ENCODE results near the gene KCNH4. TPM values are rescaled to one million over a fixed set of nuclear protein-coding genes. Genes with fewer than 3 reads are reported as not detected.

The KCNH4 gene
- total and polyA plus RNA-seq, 2 experiments from 2014 or later, result 0.17 to 0.23 TPM

DNA sequence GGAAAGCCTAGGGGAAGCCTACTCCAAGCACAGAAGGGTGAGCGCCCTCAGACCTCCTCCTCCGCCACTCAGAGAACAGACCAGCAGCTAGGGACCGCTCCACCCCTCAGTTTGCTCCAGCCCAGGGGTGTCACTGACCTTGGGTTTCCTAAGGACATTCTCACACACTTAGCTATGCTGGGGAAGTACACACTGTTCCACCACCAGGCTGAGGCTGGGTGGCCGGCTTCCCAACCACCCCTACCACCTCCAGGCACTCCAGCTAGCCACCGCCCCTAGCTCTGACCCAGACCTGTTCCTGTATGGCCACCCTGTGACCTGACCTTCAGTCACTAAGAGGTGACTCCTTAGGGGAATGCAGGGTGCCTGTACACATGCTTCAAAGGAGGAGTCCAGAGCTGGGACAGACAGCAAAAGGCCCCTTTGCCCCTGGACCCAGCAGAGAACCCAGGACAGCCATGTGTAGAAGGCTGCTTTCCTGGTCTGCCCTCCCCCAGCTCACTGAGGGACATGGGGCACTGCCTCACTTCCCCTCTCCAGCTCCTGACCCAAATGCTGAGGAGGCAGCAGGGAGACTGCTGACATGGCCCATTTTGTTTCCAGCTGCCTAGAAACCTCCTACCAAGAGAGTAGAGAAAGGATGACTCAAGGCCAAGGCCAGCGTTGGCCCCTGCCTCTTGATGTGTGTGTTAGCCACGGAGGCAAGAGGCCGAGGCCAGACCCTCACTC, 51.7 kb downstream of the KCNH4 start:
- Histone ChIP-seq H3K27ac (no peak overlapping the region), H2AFZ (no peak overlapping the region), H3K36me3 (replicated peaks; ENCODE audit: insufficient read depth, low read depth) (no peaks in the 10 kb centered on the region), H3K4me3 (no peak overlapping the region), H3K9me3 (ENCODE audit: low read depth) (no peaks in the 10 kb centered on the region), H3K79me2 (peaks cover 43% of the 10 kb centered on the region), H3K9me2 (replicated peaks; ENCODE audit: insufficient read depth) (no peaks in the 10 kb centered on the region), H3K4me1 (ENCODE audit: insufficient read depth) (peaks cover 12% of the 10 kb centered on the region), H4K20me1 (ENCODE audit: insufficient read depth, poor library complexity, severe bottlenecking) (peaks cover 25% of the 10 kb centered on the region), H3K4me2 (no peak overlapping the region), H3K27me3 (no peaks in the 10 kb centered on the region)
- no peak for DNase-seq (ENCODE audit: low spot score)
- TF ChIP-seq EZH2 (IDR thresholded peaks at IDR 0.05; ENCODE audit: borderline replicate concordance) (no peak), EZH2phosphoT487 (IDR thresholded peaks at IDR 0.05; ENCODE audit: low read depth, severe bottlenecking, unreplicated experiment) (no peak), CTCF (IDR thresholded peaks at IDR 0.05; ENCODE audit: poor library complexity) (no peak)
- WGBS (ENCODE audit: low lambda C conversion rate, missing lambda C conversion rate), result 96% methylated on average over 8 of the region's 8 CpGs

DNA sequence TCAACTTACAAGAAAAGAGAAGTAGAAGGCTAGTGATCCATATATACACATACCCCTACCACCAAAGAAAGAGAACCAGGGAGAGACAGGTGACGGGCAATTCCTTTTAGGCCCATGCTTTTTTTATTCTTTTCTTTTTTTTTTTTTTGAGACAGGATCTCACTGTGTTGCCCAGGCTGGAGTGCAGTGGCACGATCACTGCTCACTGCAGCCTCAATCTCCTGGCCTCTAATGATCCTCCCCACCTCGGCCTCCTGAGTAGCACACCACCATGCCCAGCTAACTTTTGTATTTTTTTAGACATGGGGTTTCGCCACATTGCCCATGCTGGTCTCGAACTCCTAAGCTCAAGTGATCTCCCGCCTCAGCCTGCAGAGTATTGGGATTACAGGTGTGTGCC, 53.5 kb downstream of the KCNH4 start:
- H3K9me3 ChIP-seq (ENCODE audit: low read depth), result no peaks in the 10 kb centered on the region
- no peak overlapping the region for H3K27ac ChIP-seq
- H3K9me2 ChIP-seq (replicated peaks; ENCODE audit: insufficient read depth), result no peaks in the 10 kb centered on the region
- no peak for DNase-seq (ENCODE audit: low spot score)
- H4K20me1 ChIP-seq (ENCODE audit: insufficient read depth, poor library complexity, severe bottlenecking), result peaks cover 11% of the 10 kb centered on the region
- no peak overlapping the region for H3K4me2 ChIP-seq
- WGBS (ENCODE audit: low lambda C conversion rate, missing lambda C conversion rate), result 95% methylated on average over 6 of the region's 6 CpGs
- no peaks in the 10 kb centered on the region for H3K4me1 ChIP-seq (ENCODE audit: insufficient read depth)
- H3K79me2 ChIP-seq, result peaks cover 24% of the 10 kb centered on the region
- H2AFZ ChIP-seq, result no peak overlapping the region
- H3K27me3 ChIP-seq, result no peaks in the 10 kb centered on the region
- no peak overlapping the region for H3K4me3 ChIP-seq
- TF ChIP-seq EZH2phosphoT487 (IDR thresholded peaks at IDR 0.05; ENCODE audit: low read depth, severe bottlenecking, unreplicated experiment) (no peak), CTCF (IDR thresholded peaks at IDR 0.05; ENCODE audit: poor library complexity) (no peak), EZH2 (IDR thresholded peaks at IDR 0.05; ENCODE audit: borderline replicate concordance) (no peak)
- no peaks in the 10 kb centered on the region for H3K36me3 ChIP-seq (replicated peaks; ENCODE audit: insufficient read depth, low read depth)

- no peak overlapping the region for H3K27ac ChIP-seq
- H3K4me3 ChIP-seq, result no peak overlapping the region
- H3K4me1 ChIP-seq (ENCODE audit: insufficient read depth), result no peaks in the 10 kb centered on the region
- H3K4me2 ChIP-seq, result no peak overlapping the region
- peaks cover 6% of the 10 kb centered on the region for H4K20me1 ChIP-seq (ENCODE audit: insufficient read depth, poor library complexity, severe bottlenecking)
- peaks cover 18% of the 10 kb centered on the region for H3K79me2 ChIP-seq
- H2AFZ ChIP-seq, result no peak overlapping the region
- 83% methylated on average over 3 of the region's 3 CpGs for WGBS (ENCODE audit: low lambda C conversion rate, missing lambda C conversion rate)
- no peaks in the 10 kb centered on the region for H3K27me3 ChIP-seq
- H3K36me3 ChIP-seq (replicated peaks; ENCODE audit: insufficient read depth, low read depth), result no peaks in the 10 kb centered on the region
- DNase-seq (ENCODE audit: low spot score), result no peak
- H3K9me3 ChIP-seq (ENCODE audit: low read depth), result no peaks in the 10 kb centered on the region
- TF ChIP-seq CTCF (IDR thresholded peaks at IDR 0.05; ENCODE audit: poor library complexity) (no peak), EZH2 (IDR thresholded peaks at IDR 0.05; ENCODE audit: borderline replicate concordance) (no peak), EZH2phosphoT487 (IDR thresholded peaks at IDR 0.05; ENCODE audit: low read depth, severe bottlenecking, unreplicated experiment) (no peak)
- H3K9me2 ChIP-seq (replicated peaks; ENCODE audit: insufficient read depth), result no peaks in the 10 kb centered on the region
These were observed 54.1 kb downstream of the KCNH4 start for GRCh38 chr17:42126836-42127235.
